HEK293T (cell line): ENCODE results near the gene KIR2DL3.
"Not testable (repeated sequence)": the region's sequence is repeated elsewhere in the genome, so short reads cannot be mapped to it uniquely, and the experiment has no call there.

Experiments
- ARNT ChIP-seq: fragments of 450-650 bp; IDR thresholded peaks from 2 replicates; pipeline ENCODE4 v1.6.1; 2017; ENCODE audit warnings: mild to moderate bottlenecking
- BHLHE40 ChIP-seq: fragments of 450-650 bp; IDR thresholded peaks from 2 replicates; pipeline ENCODE4 v1.6.1; 2016; ENCODE audit warnings: mild to moderate bottlenecking, moderate library complexity, borderline replicate concordance
- ELF4 ChIP-seq: fragments of 450-650 bp; IDR thresholded peaks from 2 replicates; pipeline ENCODE4 v1.6.1; 2017; ENCODE audit warnings: antibody characterized with exemption
- FOXA1 ChIP-seq: fragments of 450-650 bp; IDR thresholded peaks from 2 replicates; pipeline ENCODE4 v1.6.1; 2016; ENCODE audit warnings: mild to moderate bottlenecking
- L3MBTL2 ChIP-seq: fragments of 450-650 bp; conservative IDR thresholded peaks from 2 replicates; pipeline ENCODE4 v1.6.1; 2016; ENCODE audit warnings: mild to moderate bottlenecking
- LEF1 ChIP-seq: fragments of 450-650 bp; IDR thresholded peaks from 2 replicates; pipeline ENCODE4 v1.6.1; 2017; ENCODE audit warnings: mild to moderate bottlenecking, borderline replicate concordance
- PKNOX1 ChIP-seq: fragments of 450-650 bp; IDR thresholded peaks from 2 replicates; pipeline ENCODE4 v1.6.1; 2016
- SP1 ChIP-seq: fragments of 450-650 bp; IDR thresholded peaks from 2 replicates; pipeline ENCODE4 v1.6.1; 2017
- TARDBP ChIP-seq: fragments of 450-650 bp; IDR thresholded peaks from 2 replicates; pipeline ENCODE4 v1.6.1; 2016
- ZNF384 ChIP-seq: fragments of 450-650 bp; IDR thresholded peaks from 2 replicates; pipeline ENCODE4 v1.6.1; 2016

- TF ChIP-seq PKNOX1, ELF4, SP1, ZNF384, LEF1, FOXA1, L3MBTL2, TARDBP, ARNT, BHLHE40: not testable (repeated sequence)
Observed at GRCh38 chr19:54766464-54766863, 28.2 kb downstream of the KIR2DL3 start.
